HepG2 (cell line): ENCODE results near the gene NOXO1. TPM values are rescaled to one million over a fixed set of nuclear protein-coding genes. Genes with fewer than 3 reads are reported as not detected.
A peak's percentile ranks its signal among the peaks of the same experiment; 100 is the strongest.

ENCODE experiments used
- ETV5 ChIP-seq: IDR thresholded peaks from 2 replicates; pipeline ENCODE4 v1.6.1; 2018; ENCODE audit warnings: missing biosample characterization, missing genetic modification reagents, inconsistent platforms, borderline replicate concordance
- KAT2B ChIP-seq: fragments of 150-350 bp; IDR thresholded peaks from 2 replicates; pipeline ENCODE4 v1.6.1; 2014; ENCODE audit warnings: low read depth, low read length, borderline replicate concordance
- KAT7 ChIP-seq: IDR thresholded peaks from 2 replicates; pipeline ENCODE4 v1.6.1; 2018; ENCODE audit warnings: borderline replicate concordance, missing compliant biosample characterization
- MAFG ChIP-seq: sonication (generic); formaldehyde crosslinking; IDR thresholded peaks from 2 replicates; pipeline ENCODE4 v1.5.1; 2020; ENCODE audit warnings: mild to moderate bottlenecking, missing genetic modification reagents
- MZF1 ChIP-seq: sonication (generic); formaldehyde crosslinking; IDR thresholded peaks from 2 replicates; pipeline ENCODE4 v1.8.1; 2023; ENCODE audit warnings: mild to moderate bottlenecking, missing genetic modification reagents, borderline replicate concordance
- NCOA5 ChIP-seq: sonication (generic); formaldehyde crosslinking; IDR thresholded peaks from 2 replicates; pipeline ENCODE4 v1.4.0; 2020; ENCODE audit warnings: missing genetic modification reagents
- ONECUT2 ChIP-seq: sonication (generic); formaldehyde crosslinking; IDR thresholded peaks from 2 replicates; pipeline ENCODE4 v1.4.0; 2020; ENCODE audit warnings: missing genetic modification reagents
- POLR2AphosphoS2 ChIP-seq: IDR thresholded peaks from 2 replicates; pipeline ENCODE4 v1.6.1; 2011; ENCODE audit warnings: low read depth, low read length, improper control_type of control experiment
- RXRB ChIP-seq: IDR thresholded peaks from 2 replicates; pipeline ENCODE4 v1.6.1; 2016; ENCODE audit warnings: borderline replicate concordance, missing genetic modification reagents, missing compliant biosample characterization
- SALL2 ChIP-seq: sonication (generic); formaldehyde crosslinking; IDR thresholded peaks from 2 replicates; pipeline ENCODE4 v1.8.1; 2023; ENCODE audit warnings: mild to moderate bottlenecking, missing genetic modification reagents, inconsistent platforms
- ZKSCAN1 ChIP-seq: fragments of 150-350 bp; IDR thresholded peaks from 2 replicates; pipeline ENCODE4 v1.6.1; 2014; ENCODE audit warnings: low read length
- ZMYM4 ChIP-seq: sonication (generic); formaldehyde crosslinking; IDR thresholded peaks from 2 replicates; pipeline ENCODE4 v1.8.1; 2023; ENCODE audit warnings: mild to moderate bottlenecking, missing genetic modification reagents
- ZNF256 ChIP-seq: sonication (generic); formaldehyde crosslinking; conservative IDR thresholded peaks from 2 replicates; pipeline ENCODE4 v1.4.0; 2020; ENCODE audit warnings: missing genetic modification reagents
- ZNF337 ChIP-seq: sonication (generic); formaldehyde crosslinking; IDR thresholded peaks from 2 replicates; pipeline ENCODE4 v1.5.1; 2020; ENCODE audit warnings: missing genetic modification reagents, low read depth, mild to moderate bottlenecking, borderline replicate concordance
- ZNF552 ChIP-seq: sonication (generic); formaldehyde crosslinking; IDR thresholded peaks from 2 replicates; pipeline ENCODE4 v1.9.0; 2022; ENCODE audit warnings: missing genetic modification reagents, mild to moderate bottlenecking, borderline replicate concordance
- ZNF567 ChIP-seq: sonication (generic); formaldehyde crosslinking; IDR thresholded peaks from 2 replicates; pipeline ENCODE4 v1.8.1; 2023; ENCODE audit warnings: mild to moderate bottlenecking, missing genetic modification reagents, borderline replicate concordance
- ZNF572 ChIP-seq: sonication (generic); formaldehyde crosslinking; IDR thresholded peaks from 2 replicates; pipeline ENCODE4 v1.5.1; 2020; ENCODE audit warnings: mild to moderate bottlenecking, missing genetic modification reagents
- ZNF619 ChIP-seq: sonication (generic); formaldehyde crosslinking; IDR thresholded peaks from 2 replicates; pipeline ENCODE4 v1.4.0; 2020; ENCODE audit warnings: mild to moderate bottlenecking, missing genetic modification reagents
- ZNF75D ChIP-seq: sonication (generic); formaldehyde crosslinking; IDR thresholded peaks from 2 replicates; pipeline ENCODE4 v1.8.1; 2023; ENCODE audit warnings: missing genetic modification reagents, mild to moderate bottlenecking, borderline replicate concordance
- ZNF83 ChIP-seq: sonication (generic); formaldehyde crosslinking; IDR thresholded peaks from 2 replicates; pipeline ENCODE4 v1.4.0; 2020; ENCODE audit warnings: missing genetic modification reagents, mild to moderate bottlenecking, borderline replicate concordance
- ZNF878 ChIP-seq: sonication (generic); formaldehyde crosslinking; IDR thresholded peaks from 2 replicates; pipeline ENCODE4 v1.8.1; 2023; ENCODE audit warnings: mild to moderate bottlenecking, missing genetic modification reagents, moderate library complexity
- ZSCAN21 ChIP-seq: sonication (generic); formaldehyde crosslinking; IDR thresholded peaks from 2 replicates; pipeline ENCODE4 v1.8.0; 2022; ENCODE audit warnings: mild to moderate bottlenecking, missing genetic modification reagents, moderate library complexity, borderline replicate concordance
- polyA plus RNA-seq, 8 experiments: library from polyadenylated mRNA; depleted of rRNA in 3 of 8; stranded (reverse) in 7 of 8; unstranded in 1 of 8; fragments of >200 nt; fragmentation: Illumina TruSeq in 4 of 8; extraction: Trizol in 4 of 8; gene quantifications; 2 replicates each; pipeline versions ENCODE4 v1.2.1 to v1.2.3, GENCODE V29; 2011 to 2016; ENCODE audit warnings: low read depth in 4 of 8, missing spikeins in 1 of 8, mixed read lengths in 1 of 8; ENCODE audit not compliant: insufficient read depth in 1 of 8
- total RNA-seq, 5 experiments: library from RNA; depleted of rRNA; stranded (reverse); fragments of >200 nt; fragmentation: Illumina TruSeq; extraction: Trizol; gene quantifications; 2 replicates each; pipeline ENCODE4 v1.2.3, GENCODE V29; 2016; ENCODE audit warnings: low read depth in 1 of 5
- TF ChIP-seq, protein P1 (sequence below): sonication (generic); formaldehyde crosslinking; IDR thresholded peaks from 2 replicates; pipeline ENCODE4 v1.4.0; 2020; ENCODE audit warnings: missing genetic modification reagents; ENCODE audit errors: not compliant biosample characterization
- TF ChIP-seq, protein P2 (sequence below): IDR thresholded peaks from 2 replicates; pipeline ENCODE4 v1.6.1; 2016; ENCODE audit warnings: control low read depth
- TF ChIP-seq, protein P3 (sequence below): sonication (generic); formaldehyde crosslinking; IDR thresholded peaks from 2 replicates; pipeline ENCODE4 v1.4.0; 2020; ENCODE audit warnings: mild to moderate bottlenecking, low read depth, missing genetic modification reagents
- TF ChIP-seq, protein P4 (sequence below): sonication (generic); formaldehyde crosslinking; IDR thresholded peaks from 2 replicates; pipeline ENCODE4 v1.4.0; 2020; ENCODE audit warnings: missing genetic modification reagents, borderline replicate concordance

The NOXO1 gene
- total and polyA plus RNA-seq, 2 of the 13 experiments (the other 11 are each of a cell fraction or from before 2014, with no cell fraction given) = 0.69 to 1.4 TPM

DNA sequence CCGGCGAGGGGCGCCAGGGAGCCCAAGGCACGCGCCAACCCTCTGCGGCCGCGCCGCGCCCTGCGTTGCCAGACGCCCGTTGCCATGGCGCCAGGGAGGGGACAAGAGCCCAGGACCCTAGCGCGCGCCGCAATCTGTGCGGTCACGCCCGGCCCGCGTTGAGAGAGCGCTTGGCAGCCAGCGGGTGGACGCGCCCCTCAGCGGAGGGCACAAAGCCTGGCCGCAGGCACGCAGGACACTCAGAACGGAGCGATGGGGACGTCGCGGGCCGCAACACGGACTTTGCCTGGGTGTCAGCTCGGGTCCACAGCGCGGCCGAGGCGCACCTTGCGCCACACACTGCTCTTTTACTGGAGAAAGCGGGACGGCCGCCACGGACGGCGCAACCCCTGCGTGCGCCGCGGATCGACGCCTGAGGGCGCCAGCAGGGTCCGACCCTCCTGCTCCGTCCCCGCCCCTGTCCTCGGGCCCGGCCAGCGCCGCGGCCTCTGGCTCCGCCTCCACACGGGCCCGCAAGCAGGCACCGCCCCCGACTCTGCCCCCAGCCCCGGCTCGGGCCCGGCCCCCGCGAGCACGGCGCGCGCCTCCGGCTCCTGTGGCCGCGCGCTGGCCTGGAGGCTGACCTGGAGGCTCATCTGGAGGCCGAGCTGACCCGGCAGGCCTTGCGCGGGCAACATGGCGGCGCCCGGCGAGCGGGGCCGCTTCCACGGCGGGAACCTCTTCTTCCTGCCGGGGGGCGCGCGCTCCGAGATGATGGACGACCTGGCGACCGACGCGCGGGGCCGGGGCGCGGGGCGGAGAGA is 2.5 kb upstream of the NOXO1 start, which contains the start of gene GFER (continued):
- TF ChIP-seq ETV5 (CRISPR knock-in tag) = peak; percentile 5; the same call in 1 of the 2 replicates
- TF ChIP-seq ZNF75D (CRISPR knock-in tag) = no peak
- TF ChIP-seq, protein P1, sequence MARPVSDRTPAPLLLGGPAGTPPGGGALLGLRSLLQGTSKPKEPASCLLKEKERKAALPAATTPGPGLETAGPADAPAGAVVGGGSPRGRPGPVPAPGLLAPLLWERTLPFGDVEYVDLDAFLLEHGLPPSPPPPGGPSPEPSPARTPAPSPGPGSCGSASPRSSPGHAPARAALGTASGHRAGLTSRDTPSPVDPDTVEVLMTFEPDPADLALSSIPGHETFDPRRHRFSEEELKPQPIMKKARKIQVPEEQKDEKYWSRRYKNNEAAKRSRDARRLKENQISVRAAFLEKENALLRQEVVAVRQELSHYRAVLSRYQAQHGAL (CRISPR knock-in tag) = peak; percentile 37
- no peak for TF ChIP-seq NCOA5
- no peak for TF ChIP-seq POLR2AphosphoS2
- TF ChIP-seq, protein P2, sequence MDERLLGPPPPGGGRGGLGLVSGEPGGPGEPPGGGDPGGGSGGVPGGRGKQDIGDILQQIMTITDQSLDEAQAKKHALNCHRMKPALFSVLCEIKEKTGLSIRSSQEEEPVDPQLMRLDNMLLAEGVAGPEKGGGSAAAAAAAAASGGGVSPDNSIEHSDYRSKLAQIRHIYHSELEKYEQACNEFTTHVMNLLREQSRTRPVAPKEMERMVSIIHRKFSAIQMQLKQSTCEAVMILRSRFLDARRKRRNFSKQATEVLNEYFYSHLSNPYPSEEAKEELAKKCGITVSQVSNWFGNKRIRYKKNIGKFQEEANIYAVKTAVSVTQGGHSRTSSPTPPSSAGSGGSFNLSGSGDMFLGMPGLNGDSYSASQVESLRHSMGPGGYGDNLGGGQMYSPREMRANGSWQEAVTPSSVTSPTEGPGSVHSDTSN (CRISPR knock-in tag) = no peak
- TF ChIP-seq ZNF878 (CRISPR knock-in tag) = peak; percentile 16; the same call in 1 of the 2 replicates
- peak; percentile 90 for TF ChIP-seq SALL2
- TF ChIP-seq ZNF572 (CRISPR knock-in tag) = no peak
- no peak for TF ChIP-seq ZNF83 (CRISPR knock-in tag)
- TF ChIP-seq ZNF552 (CRISPR knock-in tag) = peak; percentile 54; the same call in 1 of the 2 replicates
- TF ChIP-seq ZSCAN21 (CRISPR knock-in tag) = peak; percentile 23
- TF ChIP-seq ZNF337 = no peak
- TF ChIP-seq ZNF256 (CRISPR knock-in tag) = no peak
- TF ChIP-seq ZNF619 (CRISPR knock-in tag) = 0 out of 2 replicates have a peak, but pooled peaks have one; percentile 12
- peak; percentile 46 for TF ChIP-seq ZMYM4
- no peak for TF ChIP-seq ZNF567 (CRISPR knock-in tag)
- TF ChIP-seq, protein P3, sequence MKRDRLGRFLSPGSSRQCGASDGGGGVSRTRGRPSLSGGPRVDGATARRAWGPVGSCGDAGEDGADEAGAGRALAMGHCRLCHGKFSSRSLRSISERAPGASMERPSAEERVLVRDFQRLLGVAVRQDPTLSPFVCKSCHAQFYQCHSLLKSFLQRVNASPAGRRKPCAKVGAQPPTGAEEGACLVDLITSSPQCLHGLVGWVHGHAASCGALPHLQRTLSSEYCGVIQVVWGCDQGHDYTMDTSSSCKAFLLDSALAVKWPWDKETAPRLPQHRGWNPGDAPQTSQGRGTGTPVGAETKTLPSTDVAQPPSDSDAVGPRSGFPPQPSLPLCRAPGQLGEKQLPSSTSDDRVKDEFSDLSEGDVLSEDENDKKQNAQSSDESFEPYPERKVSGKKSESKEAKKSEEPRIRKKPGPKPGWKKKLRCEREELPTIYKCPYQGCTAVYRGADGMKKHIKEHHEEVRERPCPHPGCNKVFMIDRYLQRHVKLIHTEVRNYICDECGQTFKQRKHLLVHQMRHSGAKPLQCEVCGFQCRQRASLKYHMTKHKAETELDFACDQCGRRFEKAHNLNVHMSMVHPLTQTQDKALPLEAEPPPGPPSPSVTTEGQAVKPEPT (CRISPR knock-in tag) = peak; percentile 32; the same call in 1 of the 2 replicates
- peak; percentile 20; the same call in 1 of the 2 replicates for TF ChIP-seq RXRB (CRISPR knock-in tag)
- TF ChIP-seq, protein P4, sequence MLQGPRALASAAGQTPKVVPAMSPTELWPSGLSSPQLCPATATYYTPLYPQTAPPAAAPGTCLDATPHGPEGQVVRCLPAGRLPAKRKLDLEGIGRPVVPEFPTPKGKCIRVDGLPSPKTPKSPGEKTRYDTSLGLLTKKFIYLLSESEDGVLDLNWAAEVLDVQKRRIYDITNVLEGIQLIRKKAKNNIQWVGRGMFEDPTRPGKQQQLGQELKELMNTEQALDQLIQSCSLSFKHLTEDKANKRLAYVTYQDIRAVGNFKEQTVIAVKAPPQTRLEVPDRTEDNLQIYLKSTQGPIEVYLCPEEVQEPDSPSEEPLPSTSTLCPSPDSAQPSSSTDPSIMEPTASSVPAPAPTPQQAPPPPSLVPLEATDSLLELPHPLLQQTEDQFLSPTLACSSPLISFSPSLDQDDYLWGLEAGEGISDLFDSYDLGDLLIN (CRISPR knock-in tag) = no peak
- TF ChIP-seq ZKSCAN1 = no peak
- TF ChIP-seq MAFG (CRISPR knock-in tag) = no peak
- no peak for TF ChIP-seq ONECUT2 (CRISPR knock-in tag)
- 0 out of 2 replicates have a peak, but pooled peaks have one; percentile 37 for TF ChIP-seq KAT7 (CRISPR knock-in tag)
- no peak for TF ChIP-seq MZF1 (CRISPR knock-in tag)
- TF ChIP-seq KAT2B = no peak
